ENCODE measurements around the gene YEATS2. TPM values are rescaled to one million over a fixed set of nuclear protein-coding genes. Genes with fewer than 3 reads are reported as not detected.

The YEATS2 gene
- total RNA-seq, 1 experiment from 2014 or later, result 38.6 TPM

DNA sequence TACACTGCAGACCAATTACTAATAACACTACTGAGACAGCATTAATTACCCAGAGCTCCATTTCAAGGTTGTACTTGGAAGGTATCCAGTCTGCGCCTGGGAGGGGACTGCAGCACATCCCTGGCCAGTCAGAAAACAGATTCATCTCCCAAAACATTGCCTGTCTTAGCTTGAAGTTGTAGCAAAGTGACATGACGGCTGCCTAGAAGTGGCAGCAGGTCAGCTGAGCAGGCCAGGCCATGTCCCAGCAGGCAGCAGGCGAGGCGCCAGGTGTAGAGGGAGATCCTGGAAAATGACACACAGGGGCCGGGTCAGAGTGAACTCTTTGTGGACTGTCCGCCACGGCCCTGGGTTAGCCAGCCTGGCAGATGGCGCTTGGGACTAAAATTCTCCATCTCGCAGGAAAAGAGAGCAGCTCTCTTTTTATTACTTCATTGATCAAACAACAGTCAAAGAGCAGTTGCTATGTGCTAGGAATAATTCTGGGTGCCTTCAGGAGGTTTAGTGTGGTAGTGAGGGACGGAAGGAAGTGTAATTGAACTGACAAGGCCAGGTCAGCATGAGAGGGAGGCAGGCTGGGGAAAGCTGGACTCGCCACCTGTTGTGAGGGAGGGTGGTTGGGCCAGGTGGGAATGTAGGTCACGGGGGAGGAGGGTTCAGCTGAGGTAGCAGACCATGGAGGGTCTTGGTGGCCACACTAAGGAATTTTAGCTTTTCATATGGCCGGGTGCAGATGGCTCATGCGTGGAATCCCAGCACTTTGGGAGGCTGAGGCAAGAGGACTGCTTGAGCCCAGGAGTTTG, 129.1 kb downstream of the YEATS2 start:
- DNase-seq (ENCODE audit: low read depth, low spot score) (no peak), ATAC-seq (no peak)
- Histone ChIP-seq H3K9ac (ENCODE audit: low read length) (no peak overlapping the region), H2AFZ (ENCODE audit: low read depth, low read length, poor library complexity, severe bottlenecking) (no peak overlapping the region), H3K9me3 (ENCODE audit: control insufficient read depth in 1 of 2, insufficient read depth in 1 of 2, low read depth in 1 of 2, low read length in 2 of 2) (no peaks in the 10 kb centered on the region), H3K4me1 (ENCODE audit: control insufficient read depth in 1 of 2, insufficient read depth in 2 of 2, low read length in 2 of 2) (peaks cover 7 to 15% of the 10 kb centered on the region in 2 experiments; a peak in 3 of 4 replicates), H3K27ac (ENCODE audit: low read depth, low read length) (peak overlapping the region; percentile 76; the same call in 1 of the 2 replicates), H3K4me3 (replicated peaks in 1 of 2; ENCODE audit: low read depth in 1 of 2, low read length in 2 of 2) (no peak overlapping the region), H3K4me2 (ENCODE audit: low read length) (no peak overlapping the region), H4K20me1 (ENCODE audit: insufficient read depth) (no peaks in the 10 kb centered on the region), H3K27me3 (ENCODE audit: insufficient read depth, low read length) (no peaks in the 10 kb centered on the region), H3K9me2 (ENCODE audit: insufficient read depth) (no peaks in the 10 kb centered on the region), H3K79me2 (ENCODE audit: insufficient read depth, low read length) (peaks cover 4% of the 10 kb centered on the region; the same call in 1 of the 2 replicates), H3K36me3 (ENCODE audit: control insufficient read depth in 1 of 2, insufficient read depth in 2 of 2, low read length in 2 of 2) (peaks cover 0 to 4% of the 10 kb centered on the region in 2 experiments; a peak in 1 of 4 replicates)
- CTCF ChIA-PET, result interaction anchor here (1.3 to 1.9 kb wide), 2 partner anchors 58 to 69 kb away, joined by 3 to 9 read pairs; partner anchors contain the start of gene PARL
- intact Hi-C loops (cut with micrococcal nuclease), result no loop called here
- RAD21 ChIA-PET (ENCODE audit: low non-redundant PET in 1 of 2, low total read pairs in 2 of 2, uncharacterized antibody in 2 of 2, unreplicated experiment in 2 of 2), result no interaction called here
- BruUV-seq (replicated peaks), result TSS peak; percentile 3
- no peak for TF ChIP-seq YY1 (IDR thresholded peaks at IDR 0.05; ENCODE audit: extremely low read depth, insufficient replicate concordance, low read depth, low read length)
- TF ChIP-seq, protein P1, sequence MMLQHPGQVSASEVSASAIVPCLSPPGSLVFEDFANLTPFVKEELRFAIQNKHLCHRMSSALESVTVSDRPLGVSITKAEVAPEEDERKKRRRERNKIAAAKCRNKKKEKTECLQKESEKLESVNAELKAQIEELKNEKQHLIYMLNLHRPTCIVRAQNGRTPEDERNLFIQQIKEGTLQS (IDR thresholded peaks at IDR 0.05), result no peak
- TF ChIP-seq EZH2 (IDR thresholded peaks at IDR 0.05), result no peak
- POLR2A ChIA-PET, result no interaction called here

- Histone ChIP-seq H3K9me2 (ENCODE audit: insufficient read depth) (no peaks in the 10 kb centered on the region), H3K9me3 (ENCODE audit: control insufficient read depth in 1 of 2, insufficient read depth in 1 of 2, low read depth in 1 of 2, low read length in 2 of 2) (no peaks in the 10 kb centered on the region), H2AFZ (ENCODE audit: low read depth, low read length, poor library complexity, severe bottlenecking) (no peak overlapping the region), H3K4me2 (ENCODE audit: low read length) (no peak overlapping the region), H3K9ac (ENCODE audit: low read length) (no peak overlapping the region), H3K27me3 (ENCODE audit: insufficient read depth, low read length) (no peaks in the 10 kb centered on the region), H3K27ac (ENCODE audit: low read depth, low read length) (no peak overlapping the region), H3K4me1 (ENCODE audit: control insufficient read depth in 1 of 2, insufficient read depth in 2 of 2, low read length in 2 of 2) (peaks cover 7 to 15% of the 10 kb centered on the region in 2 experiments; a peak in 3 of 4 replicates), H3K36me3 (ENCODE audit: control insufficient read depth in 1 of 2, insufficient read depth in 2 of 2, low read length in 2 of 2) (peaks cover 6 to 12% of the 10 kb centered on the region in 2 experiments; a peak in 2 of 4 replicates), H3K4me3 (replicated peaks in 1 of 2; ENCODE audit: low read depth in 1 of 2, low read length in 2 of 2) (no peak overlapping the region), H3K79me2 (ENCODE audit: insufficient read depth, low read length) (peaks cover 4% of the 10 kb centered on the region; the same call in 1 of the 2 replicates), H4K20me1 (ENCODE audit: insufficient read depth) (no peaks in the 10 kb centered on the region)
- ChIA-PET RAD21 (ENCODE audit: low non-redundant PET in 1 of 2, low total read pairs in 2 of 2, uncharacterized antibody in 2 of 2, unreplicated experiment in 2 of 2) (no interaction called here), POLR2A (no interaction called here), CTCF (no interaction called here)
- no peak for TF ChIP-seq ZNF274 (IDR thresholded peaks at IDR 0.05; ENCODE audit: low read depth, low read length)
- DNase-seq (ENCODE audit: low read depth, low spot score), result no peak
- no peak for ATAC-seq
- intact Hi-C loops (cut with micrococcal nuclease), result no loop called here
- BruUV-seq (replicated peaks), result no TSS peak
Observed at GRCh38 chr3:183827809-183828537, 130.4 kb downstream of the YEATS2 start.

Measured in HCT116 (cell line).